Heart left ventricle (tissue), 16 donors: Measurements from ENCODE around the gene DPM2. TPM values are rescaled to one million over a fixed set of nuclear protein-coding genes. Genes with fewer than 3 reads are reported as not detected.

Experiments
- ATAC-seq, 4 donors: fragments of 200-7000 bp; cut with Tn5 transposase; one replicate each; pipeline ENCODE4 v1.9.1; 2020 to 2022; ENCODE audit warnings: moderate library complexity in 4 of 4, mild to moderate bottlenecking in 3 of 4, moderate number of reproducible peaks in 1 of 4
- DNase-seq, 5 donors: peaks; one replicate each; pipeline ENCODE4 v3.0.0-alpha.2; 2020
- H3K27ac ChIP-seq, 12 donors: fragments of 200-600 bp; sonication (generic) in 4 of 12; one replicate each; pipeline versions ENCODE4 v1.5.0 to v1.8.0; 2016 to 2022; ENCODE audit warnings: mild to moderate bottlenecking in 2 of 12
- H3K27me3 ChIP-seq, 9 donors: fragments of 200-600 bp; sonication (generic) in 2 of 9; one replicate each; pipeline versions ENCODE4 v1.5.1 to v1.8.0; 2016 to 2022; ENCODE audit warnings: mild to moderate bottlenecking in 3 of 9
- H3K36me3 ChIP-seq, 9 donors: fragments of 200-600 bp; sonication (generic) in 2 of 9; one replicate each; pipeline versions ENCODE4 v1.5.0 to v1.8.0; 2018 to 2022; ENCODE audit warnings: mild to moderate bottlenecking in 2 of 9
- H3K4me1 ChIP-seq, 12 donors: fragments of 200-600 bp; sonication (generic) in 4 of 12; one replicate each; pipeline versions ENCODE4 v1.5.0 to v1.8.0; 2016 to 2022; ENCODE audit warnings: mild to moderate bottlenecking in 3 of 12
- H3K4me3 ChIP-seq, 12 donors: fragments of 200-600 bp; sonication (generic) in 4 of 12; one replicate each; pipeline versions ENCODE4 v1.5.0 to v1.8.0; 2017 to 2022; ENCODE audit warnings: mild to moderate bottlenecking in 9 of 12, moderate library complexity in 4 of 12
- H3K9me3 ChIP-seq, 12 donors: fragments of 200-600 bp; sonication (generic) in 4 of 12; one replicate each; pipeline versions ENCODE4 v1.5.0 to v1.8.0; 2016 to 2022; ENCODE audit warnings: mild to moderate bottlenecking in 1 of 12
- POLR2A ChIP-seq, 2 donors: fragments of 450-650 bp; IDR thresholded peaks; one replicate each; pipeline ENCODE4 v1.6.1; 2017; ENCODE audit warnings: antibody characterized with exemption in 2 of 2, mild to moderate bottlenecking in 2 of 2, moderate library complexity in 2 of 2
- WGBS, 4 donors: extraction: QIAGEN DNeasy Blood & Tissue Kit in 2 of 4; methylation state at CpG; one replicate each; pipeline versions ENCODE4 v1.1.5 to v1.1.7; 2013 to 2018; 5-methylcytosine and 5-hydroxymethylcytosine counted together
- intact Hi-C, 10 donors: fragments of 100-400 bp; cut with DNase I; formaldehyde crosslinking; loops; one replicate each; pipeline versions ENCODE4 v1.11.1 to v1.14.2; 2022
- polyA plus RNA-seq, 2 donors: library from polyadenylated mRNA; stranded (reverse); fragments of 200-250 nt; gene quantifications; one replicate each; pipeline ENCODE4 v1.2.3, GENCODE V29; 2013
- total RNA-seq, 9 donors: library from RNA; depleted of rRNA in 2 of 9; stranded (reverse); fragments of >200 nt in 2 of 9; fragmentation: NEBNext Ultra II Directional in 3 of 9; extraction: Animal tissue kit (Norgen Biotek cat#: 25700) in 3 of 9; gene quantifications; one replicate each; pipeline versions ENCODE4 v1.1.0 to v1.2.4, GENCODE V29; 2016 to 2023
- TF ChIP-seq, protein P1 (sequence below), 12 donors: fragments of 200-600 bp; sonication (generic) in 4 of 12; IDR thresholded peaks; one replicate each; pipeline versions ENCODE4 v1.5.0 to v1.8.0; 2018 to 2022; ENCODE audit warnings: antibody characterized with exemption in 12 of 12, mild to moderate bottlenecking in 5 of 12
- donor health status: ischemic (EF 13 %, LVEDD 7.1; RV severe dilation, severe dysfunction).
- donor health status: healthy with polysubstance abuse.
- donor health status: DM: no; HTN: yes; CAD: no.
- donor health status: DM: no; HTN: no; CAD: no.
- donor health status: ischemic (EF 25% LVEDD 6.9; RV normal size, moderate dysfunction).
- donor health status: ischemic (EF 25% LVEDD 5.7; RV mildly dilated, moderate dysfunction).
- donor health status: healthy.
- donor health status: DM: yes; HTN: yes; CAD: no.
- donor health status: ischemic (EF 35%, LVEDD 5.7; RV mildly dilated, moderate dysfunction).
- donor health status: nonischemic (EF 11% LVEDD 7.7; RV severe dilation, severe dysfunction).
- donor health status: DM: yes; HTN: yes; CAD: no.
- donor health status: PGD.
- donor health status: ischemic (EF 29% LVEDD 5.4; RV normal size, mild dysfunction).
- donor health status: nonischemic (EF 23%, LVEDD 6.1; RV moderate dilation, normal function).

DPM2 gene
- total and polyA plus RNA-seq, 11 donors, result 7.2 to 31.7 (median 13.5) TPM

GRCh38 chr9:127958728-127959127, 21.1 kb upstream of the DPM2 start:
- no peaks in the 10 kb centered on the region for H3K27me3 ChIP-seq
- H3K36me3 ChIP-seq, result no peaks in the 10 kb centered on the region
- TF ChIP-seq POLR2A (IDR thresholded peaks at IDR 0.05), result no peak
- TF ChIP-seq, protein P1, sequence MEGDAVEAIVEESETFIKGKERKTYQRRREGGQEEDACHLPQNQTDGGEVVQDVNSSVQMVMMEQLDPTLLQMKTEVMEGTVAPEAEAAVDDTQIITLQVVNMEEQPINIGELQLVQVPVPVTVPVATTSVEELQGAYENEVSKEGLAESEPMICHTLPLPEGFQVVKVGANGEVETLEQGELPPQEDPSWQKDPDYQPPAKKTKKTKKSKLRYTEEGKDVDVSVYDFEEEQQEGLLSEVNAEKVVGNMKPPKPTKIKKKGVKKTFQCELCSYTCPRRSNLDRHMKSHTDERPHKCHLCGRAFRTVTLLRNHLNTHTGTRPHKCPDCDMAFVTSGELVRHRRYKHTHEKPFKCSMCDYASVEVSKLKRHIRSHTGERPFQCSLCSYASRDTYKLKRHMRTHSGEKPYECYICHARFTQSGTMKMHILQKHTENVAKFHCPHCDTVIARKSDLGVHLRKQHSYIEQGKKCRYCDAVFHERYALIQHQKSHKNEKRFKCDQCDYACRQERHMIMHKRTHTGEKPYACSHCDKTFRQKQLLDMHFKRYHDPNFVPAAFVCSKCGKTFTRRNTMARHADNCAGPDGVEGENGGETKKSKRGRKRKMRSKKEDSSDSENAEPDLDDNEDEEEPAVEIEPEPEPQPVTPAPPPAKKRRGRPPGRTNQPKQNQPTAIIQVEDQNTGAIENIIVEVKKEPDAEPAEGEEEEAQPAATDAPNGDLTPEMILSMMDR (IDR thresholded peaks at IDR 0.05), result no peak
- intact Hi-C loops, result no loop called here
- no peak overlapping the region for H3K4me3 ChIP-seq
- ATAC-seq (no peak), DNase-seq (no peak)
- 95 to 100% (median 100%) methylated on average over 1 of the region's 1 CpG for WGBS, 4 donors
- peak overlapping the region in 1 of 12 donors; percentile 95 for H3K27ac ChIP-seq
- peaks cover 0 to 65% (median 40%) of the 10 kb centered on the region in 12 donors for H3K4me1 ChIP-seq
- peaks cover 0 to 4% (median 0%) of the 10 kb centered on the region in 12 donors for H3K9me3 ChIP-seq

DNA sequence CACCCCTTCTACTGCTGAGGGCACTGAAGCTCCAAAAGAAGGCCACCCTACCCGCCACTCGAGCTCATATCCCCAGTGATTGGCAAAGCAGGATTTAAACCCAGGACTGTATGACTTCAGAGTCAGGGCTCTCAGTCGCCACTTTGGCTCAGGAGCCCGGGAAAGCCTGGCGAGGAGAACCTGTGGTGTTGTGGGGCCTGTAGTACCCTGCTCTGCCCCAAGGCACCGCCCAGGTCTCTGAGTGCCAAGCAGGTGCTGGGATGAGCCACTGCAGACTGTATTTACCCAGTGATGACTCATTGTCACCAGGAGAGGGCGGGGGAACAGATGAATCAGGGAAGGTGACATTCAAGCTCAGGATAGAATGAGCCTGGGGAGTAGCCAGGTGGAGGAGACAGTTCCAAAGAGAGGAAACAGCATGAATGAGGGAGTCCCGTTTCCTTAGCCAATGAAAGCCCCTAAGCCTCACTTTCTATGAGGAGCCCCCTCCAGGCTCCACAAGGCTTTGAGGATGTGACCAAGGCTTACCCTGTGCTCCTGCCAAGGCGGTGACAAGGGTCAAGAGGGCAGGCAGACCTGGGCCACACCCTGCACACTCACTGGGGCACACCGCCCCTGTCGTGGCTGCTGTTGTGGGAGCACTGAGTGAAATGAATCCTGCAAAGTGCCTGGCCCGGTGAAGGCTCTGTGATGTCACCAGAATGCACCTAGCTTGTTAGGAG, 17.8 kb upstream of the DPM2 start:
- peaks cover 0 to 4% (median 0%) of the 10 kb centered on the region in 12 donors for H3K9me3 ChIP-seq
- TF ChIP-seq, protein P1 (IDR thresholded peaks at IDR 0.05), result peak in 11 of 12 donors; percentile 13 to 45 (median 27)
- TF ChIP-seq POLR2A (IDR thresholded peaks at IDR 0.05), result no peak
- no peak overlapping the region for H3K4me3 ChIP-seq
- H3K4me1 ChIP-seq, result peaks cover 0 to 56% (median 41%) of the 10 kb centered on the region in 12 donors
- intact Hi-C loops, result no loop called here
- H3K27me3 ChIP-seq, result no peaks in the 10 kb centered on the region
- H3K36me3 ChIP-seq, result no peaks in the 10 kb centered on the region
- DNase-seq (peak in 4 of 5 donors; percentile 62 to 83 (median 68)), ATAC-seq (peak; percentile 72 to 88 (median 84))
- WGBS, 4 donors, result 49 to 55% (median 54%) methylated on average over 10 to 12 of the region's 12 CpGs
- peak overlapping the region in 11 of 12 donors; percentile 39 to 84 (median 75) for H3K27ac ChIP-seq

DNA sequence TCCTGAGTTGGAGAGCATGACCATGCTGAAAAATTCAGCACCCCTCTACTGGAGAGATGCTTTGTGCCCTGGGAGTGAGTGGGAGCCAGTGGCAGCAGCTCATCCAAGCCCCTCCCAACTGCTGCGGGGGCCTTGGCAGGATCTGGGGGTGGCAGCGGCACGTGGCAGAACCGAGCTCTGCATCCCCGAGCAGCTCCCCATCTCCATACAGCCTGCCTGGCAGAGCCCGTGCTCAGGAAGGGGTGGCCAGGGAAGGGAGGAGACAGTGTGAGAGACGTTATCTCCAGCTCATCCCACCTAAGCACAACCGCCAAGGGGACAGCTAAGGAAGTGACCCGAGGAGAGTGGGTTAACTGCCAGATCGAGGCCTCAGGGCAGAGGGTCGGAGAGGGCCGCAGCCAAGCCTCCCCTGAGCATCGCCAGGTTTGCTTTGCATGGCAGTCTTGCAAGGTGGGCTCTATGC, 17.2 kb upstream of the DPM2 start:
- peaks cover 0 to 56% (median 42%) of the 10 kb centered on the region in 12 donors for H3K4me1 ChIP-seq
- H3K27me3 ChIP-seq, result no peaks in the 10 kb centered on the region
- no peaks in the 10 kb centered on the region for H3K36me3 ChIP-seq
- 38 to 57% (median 48%) methylated on average over 9 to 13 of the region's 13 CpGs for WGBS, 4 donors
- H3K9me3 ChIP-seq, result peaks cover 0 to 4% (median 0%) of the 10 kb centered on the region in 12 donors
- H3K27ac ChIP-seq, result peak overlapping the region in 11 of 12 donors; percentile 39 to 84 (median 64)
- DNase-seq (peak in 1 of 5 donors; percentile 24), ATAC-seq (peak in 2 of 4 donors; percentile 5 to 8)
- TF ChIP-seq POLR2A (IDR thresholded peaks at IDR 0.05), result no peak
- TF ChIP-seq, protein P1 (IDR thresholded peaks at IDR 0.05), result no peak
- intact Hi-C loops, result no loop called here
- no peak overlapping the region for H3K4me3 ChIP-seq

- Histone ChIP-seq H3K9me3 (peaks cover 0 to 4% (median 0%) of the 10 kb centered on the region in 12 donors), H3K27me3 (no peaks in the 10 kb centered on the region), H3K4me3 (no peak overlapping the region), H3K4me1 (peaks cover 0 to 63% (median 45%) of the 10 kb centered on the region in 12 donors), H3K27ac (peak overlapping the region in 4 of 12 donors; percentile 53 to 81 (median 69)), H3K36me3 (no peaks in the 10 kb centered on the region)
- DNase-seq (peak in 1 of 5 donors; percentile 25), ATAC-seq (no peak)
- TF ChIP-seq, protein P1 (IDR thresholded peaks at IDR 0.05), result no peak
- TF ChIP-seq POLR2A (IDR thresholded peaks at IDR 0.05), result no peak
- intact Hi-C loops, result no loop called here
- WGBS, 4 donors, result 91 to 95% (median 93%) methylated on average over 16 to 17 of the region's 17 CpGs
Measured at GRCh38 chr9:127953768-127954505, 16.3 kb upstream of the DPM2 start.
